ENCODE results near the gene SPTBN1. TPM values are rescaled to one million over a fixed set of nuclear protein-coding genes. Genes with fewer than 3 reads are reported as not detected.

The SPTBN1 gene
- total and polyA plus RNA-seq, 7 experiments from 2014 or later = 43.3 to 207 (median 171) TPM

DNA sequence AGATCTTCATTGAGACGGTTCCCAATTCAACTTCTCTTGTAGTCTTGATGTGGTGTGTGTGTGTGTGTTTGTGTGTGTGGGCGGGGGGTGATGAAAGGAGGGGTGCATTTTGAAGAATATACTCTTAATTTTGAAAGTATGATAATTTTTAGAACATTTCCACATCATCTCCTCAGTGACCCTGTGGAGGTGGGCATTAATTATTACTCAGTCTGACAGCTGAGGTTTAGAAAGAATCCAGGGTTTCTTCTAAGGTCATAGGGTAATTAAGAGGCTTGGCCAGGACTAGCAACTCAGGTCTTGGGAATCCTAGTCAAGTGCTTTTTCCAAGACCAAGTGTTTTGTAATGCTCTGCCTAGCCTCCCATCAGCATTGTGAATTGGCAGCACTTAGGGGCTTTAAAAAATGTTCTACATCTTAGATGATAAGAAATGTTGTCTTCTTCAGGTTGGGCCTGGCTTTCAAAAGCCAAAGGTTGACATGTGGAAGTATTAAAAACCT, 100.5 kb downstream of the SPTBN1 start:
- DNase-seq (no peak), ATAC-seq (no peak)
- ChIA-PET CTCF (interaction anchor here (0.8 kb wide), 1 partner anchor 40 kb away, joined by 5 read pairs; no protein-coding TSS in a partner anchor), POLR2A (interaction anchor here (0.7 to 9.2 kb wide), 3 partner anchors 16 to 454 kb away, joined by 3 to 276 read pairs (median 154); no protein-coding TSS in a partner anchor)
- Mint-ChIP-seq H3K27me3 (no peaks in the 10 kb centered on the region), H3K4me1 (peaks cover 20 to 53% (median 51%) of the 10 kb centered on the region in 7 donors), H3K27ac (peak overlapping the region; percentile 82 to 97 (median 95)), H3K9me3 (no peaks in the 10 kb centered on the region), H3K4me3 (peak overlapping the region; percentile 85 to 100 (median 96)), H3K36me3 (peaks cover 0 to 15% (median 5%) of the 10 kb centered on the region in 5 donors)
- Histone ChIP-seq H3K4me1 (ENCODE audit: control insufficient read depth in 2 of 2, insufficient read depth in 2 of 2, low read length in 2 of 2) (peaks cover 10 to 11% of the 10 kb centered on the region in 2 donors), H3K9me3 (ENCODE audit: control insufficient read depth in 2 of 3, low read length in 3 of 3) (no peaks in the 10 kb centered on the region), H3K27ac (ENCODE audit: low read depth, low read length) (peak overlapping the region; percentile 86), H3K36me3 (ENCODE audit: control insufficient read depth in 2 of 3, insufficient read depth in 3 of 3, low read length in 3 of 3) (peaks cover 0 to 11% (median 0%) of the 10 kb centered on the region in 3 experiments), H3K4me3 (ENCODE audit: low read length) (no peak overlapping the region), H3K27me3 (ENCODE audit: control insufficient read depth in 2 of 2, insufficient read depth in 2 of 2, low read length in 2 of 2) (no peaks in the 10 kb centered on the region)
- intact Hi-C loops (cut with micrococcal nuclease) = loop anchor here (1.0 to 5.0 kb wide), 6 partner anchors 34 to 769 kb away; partner anchors contain the start of genes ASB3 (in 1 of the 2), CLHC1 (in 1 of the 2), ERLEC1 (in 1 of the 2) and RPS27A (in 1 of the 2)

DNA sequence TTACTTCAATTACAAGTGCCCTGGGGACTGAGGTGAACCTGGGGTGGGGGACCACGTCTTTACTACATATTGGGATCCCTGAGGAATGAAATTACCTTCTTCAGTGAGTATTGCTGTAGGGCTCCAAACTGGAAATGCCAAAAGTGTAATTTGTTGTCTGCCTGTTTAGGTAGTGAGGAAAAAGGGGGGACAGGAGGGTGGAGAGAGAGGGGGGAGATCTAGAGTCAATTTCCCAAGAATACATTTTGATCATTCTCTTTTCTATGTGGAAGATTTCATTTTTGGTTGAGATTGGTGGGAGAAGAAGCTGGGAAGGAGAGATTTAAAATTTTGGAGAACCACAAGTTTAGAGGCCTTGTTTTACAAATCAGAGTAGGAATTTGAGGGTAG, 101.1 kb downstream of the SPTBN1 start:
- intact Hi-C loops (cut with micrococcal nuclease) = loop anchor here (1.0 to 5.0 kb wide), 6 partner anchors 35 to 770 kb away; partner anchors contain the start of genes ASB3 (in 1 of the 2), CLHC1 (in 1 of the 2), ERLEC1 (in 1 of the 2) and RPS27A (in 1 of the 2)
- H3K27ac ChIP-seq (ENCODE audit: low read depth, low read length) = peak overlapping the region; percentile 86
- Mint-ChIP-seq H3K4me3 (peak overlapping the region; percentile 85 to 100 (median 96)), H3K9me3 (no peaks in the 10 kb centered on the region), H3K27me3 (no peaks in the 10 kb centered on the region), H3K27ac (peak overlapping the region; percentile 82 to 97 (median 95)), H3K4me1 (peaks cover 25 to 58% (median 54%) of the 10 kb centered on the region in 7 donors), H3K36me3 (peaks cover 0 to 21% (median 5%) of the 10 kb centered on the region in 5 donors)
- no peaks in the 10 kb centered on the region for H3K27me3 ChIP-seq (ENCODE audit: control insufficient read depth in 2 of 2, insufficient read depth in 2 of 2, low read length in 2 of 2)
- H3K4me1 ChIP-seq (ENCODE audit: control insufficient read depth in 2 of 2, insufficient read depth in 2 of 2, low read length in 2 of 2) = peaks cover 10 to 11% of the 10 kb centered on the region in 2 donors
- peak overlapping the region; percentile 94 for H3K4me3 ChIP-seq (ENCODE audit: low read length)
- DNase-seq (no peak), ATAC-seq (no peak)
- no peaks in the 10 kb centered on the region for H3K9me3 ChIP-seq (ENCODE audit: control insufficient read depth in 2 of 3, low read length in 3 of 3)
- CTCF ChIA-PET = interaction anchor here (1.6 to 3.2 kb wide), 2 partner anchors 42 to 62 kb away, joined by 4 to 28 read pairs; no protein-coding TSS in a partner anchor
- POLR2A ChIA-PET = interaction anchor here (1.5 to 9.2 kb wide), 6 partner anchors 9 to 67 kb away, joined by 4 to 276 read pairs (median 42); no protein-coding TSS in a partner anchor
- peaks cover 0 to 11% (median 0%) of the 10 kb centered on the region in 3 experiments for H3K36me3 ChIP-seq (ENCODE audit: control insufficient read depth in 2 of 3, insufficient read depth in 3 of 3, low read length in 3 of 3)

DNA sequence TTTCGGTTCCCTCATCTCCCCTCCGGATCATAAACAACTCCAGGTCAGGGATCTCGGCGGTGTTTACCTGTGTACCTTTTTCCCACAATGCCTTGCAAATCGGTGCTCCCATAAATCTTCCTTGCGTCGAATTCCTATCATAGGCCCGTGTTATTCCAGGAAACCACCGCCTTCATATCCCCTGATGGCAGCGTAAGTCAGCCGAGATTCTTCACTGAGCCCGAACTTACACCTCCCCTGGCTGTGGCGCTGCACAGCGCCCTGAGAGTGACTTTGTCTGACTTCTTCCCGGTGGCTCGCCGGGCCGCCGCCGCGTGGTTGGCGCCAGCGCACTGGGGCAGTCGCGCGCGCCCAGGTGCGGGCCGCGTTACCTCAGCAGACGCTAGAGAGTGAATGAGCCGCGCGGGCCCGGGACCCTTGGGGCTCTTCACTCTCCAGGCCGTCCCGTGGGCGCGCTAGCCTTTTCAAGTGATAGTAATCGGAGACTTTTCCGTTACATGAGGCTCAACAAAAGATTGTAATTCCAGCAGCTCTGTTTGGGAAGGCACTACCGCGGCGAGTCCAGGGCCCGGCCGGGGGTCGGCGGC, 101.6 kb downstream of the SPTBN1 start:
- H3K9me3 Mint-ChIP-seq = no peaks in the 10 kb centered on the region
- peak; percentile 63 to 77 (median 73) for DNase-seq
- CTCF ChIA-PET = interaction anchor here (0.8 to 3.2 kb wide), 17 partner anchors 12 to 147 kb away, joined by 3 to 28 read pairs (median 5); no protein-coding TSS in a partner anchor

DNA sequence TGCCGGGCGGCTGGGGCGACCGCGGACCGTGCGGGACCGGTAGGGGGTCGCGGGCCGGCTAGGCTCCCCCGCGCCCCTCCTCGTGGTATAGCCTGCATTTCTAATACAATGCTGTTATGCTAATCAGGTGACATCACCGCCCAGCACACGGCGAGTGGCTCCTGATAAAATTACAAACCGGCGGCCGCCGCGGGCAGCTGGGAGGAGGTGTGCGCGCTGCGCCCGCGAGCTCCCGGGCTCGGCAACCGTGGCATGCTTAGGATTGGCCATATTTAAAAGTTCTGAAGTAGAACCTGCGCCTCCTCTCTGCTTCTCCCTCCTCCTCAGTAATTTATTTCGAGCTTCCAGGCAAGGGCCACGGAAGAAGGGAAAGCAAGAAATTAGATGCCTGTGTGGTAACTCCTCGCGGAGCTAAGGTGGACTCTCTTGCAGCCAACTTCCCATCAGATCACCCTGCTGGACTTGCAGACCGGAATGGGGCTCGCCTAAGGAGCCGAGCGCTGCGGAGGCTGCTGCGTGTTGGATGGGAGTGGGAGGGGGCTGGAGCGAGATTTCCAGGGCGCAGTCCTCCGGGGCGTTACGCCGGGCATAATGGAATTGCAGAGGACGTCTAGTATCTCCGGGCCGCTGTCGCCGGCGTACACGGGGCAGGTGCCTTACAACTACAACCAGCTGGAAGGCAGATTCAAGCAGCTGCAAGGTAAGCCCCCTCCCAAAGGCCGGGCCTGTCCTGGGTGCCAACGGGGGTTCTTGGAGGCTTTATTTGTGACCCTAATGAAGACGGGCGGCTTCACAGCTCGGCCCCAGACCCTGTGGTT, 102.3 kb downstream of the SPTBN1 start:
- H3K27ac ChIP-seq (ENCODE audit: low read depth, low read length) = peak overlapping the region; percentile 86
- H3K4me3 Mint-ChIP-seq = peak overlapping the region; percentile 86 to 100 (median 98)
- H3K4me1 ChIP-seq (ENCODE audit: control insufficient read depth in 2 of 2, insufficient read depth in 2 of 2, low read length in 2 of 2) = peaks cover 10 to 11% of the 10 kb centered on the region in 2 donors
- ChIA-PET POLR2A (interaction anchor here (0.6 to 9.2 kb wide), 18 partner anchors 10 to 977 kb away, joined by 3 to 276 read pairs (median 6); no protein-coding TSS in a partner anchor), CTCF (interaction anchor here (0.8 to 3.2 kb wide), 25 partner anchors 11 to 147 kb away, joined by 3 to 28 read pairs (median 4); no protein-coding TSS in a partner anchor)
- H3K36me3 ChIP-seq (ENCODE audit: control insufficient read depth in 2 of 3, insufficient read depth in 3 of 3, low read length in 3 of 3) = peaks cover 0 to 11% (median 0%) of the 10 kb centered on the region in 3 experiments
- intact Hi-C loops (cut with micrococcal nuclease) = loop anchor here (1.0 to 5.0 kb wide), 12 partner anchors 16 to 1058 kb away; partner anchors contain the start of genes ASB3 (in 1 of the 2), CLHC1 (in 1 of the 2), EML6 (in 1 of the 2) and ERLEC1 (in 1 of the 2)
- no peaks in the 10 kb centered on the region for H3K27me3 ChIP-seq (ENCODE audit: control insufficient read depth in 2 of 2, insufficient read depth in 2 of 2, low read length in 2 of 2)
- peaks cover 0 to 30% (median 5%) of the 10 kb centered on the region in 5 donors for H3K36me3 Mint-ChIP-seq
- H3K9me3 ChIP-seq (ENCODE audit: control insufficient read depth in 2 of 3, low read length in 3 of 3) = no peaks in the 10 kb centered on the region
- no peaks in the 10 kb centered on the region for H3K27me3 Mint-ChIP-seq
- ATAC-seq (peak; percentile 82), DNase-seq (peak; percentile 48 to 75 (median 64))
- H3K9me3 Mint-ChIP-seq = no peaks in the 10 kb centered on the region
- peaks cover 29 to 65% (median 59%) of the 10 kb centered on the region in 7 donors for H3K4me1 Mint-ChIP-seq
- peak overlapping the region; percentile 90 to 98 (median 96) for H3K27ac Mint-ChIP-seq
- peak overlapping the region; percentile 94 for H3K4me3 ChIP-seq (ENCODE audit: low read length)

More for the DNA sequence above, 101.6 kb downstream of the SPTBN1 start:
- Mint-ChIP-seq H3K27ac (peak overlapping the region; percentile 82 to 97 (median 95)), H3K27me3 (no peaks in the 10 kb centered on the region), H3K36me3 (peaks cover 0 to 26% (median 5%) of the 10 kb centered on the region in 5 donors), H3K4me3 (peak overlapping the region; percentile 85 to 100 (median 96)), H3K4me1 (peaks cover 30 to 62% (median 58%) of the 10 kb centered on the region in 7 donors)
- H3K27ac ChIP-seq (ENCODE audit: low read depth, low read length) = peak overlapping the region; percentile 86
- peaks cover 10 to 11% of the 10 kb centered on the region in 2 donors for H3K4me1 ChIP-seq (ENCODE audit: control insufficient read depth in 2 of 2, insufficient read depth in 2 of 2, low read length in 2 of 2)
- no peaks in the 10 kb centered on the region for H3K27me3 ChIP-seq (ENCODE audit: control insufficient read depth in 2 of 2, insufficient read depth in 2 of 2, low read length in 2 of 2)
- intact Hi-C loops (cut with micrococcal nuclease) = loop anchor here (1.0 to 5.0 kb wide), 16 partner anchors 17 to 1059 kb away; partner anchors contain the start of genes ASB3 (in 1 of the 2), CLHC1 (in 1 of the 2), EML6 (in 1 of the 2) and ERLEC1 (in 1 of the 2)
- no peaks in the 10 kb centered on the region for H3K9me3 ChIP-seq (ENCODE audit: control insufficient read depth in 2 of 3, low read length in 3 of 3)
- H3K4me3 ChIP-seq (ENCODE audit: low read length) = peak overlapping the region; percentile 94
- POLR2A ChIA-PET = interaction anchor here (1.1 to 9.2 kb wide), 12 partner anchors 9 to 77 kb away, joined by 4 to 276 read pairs (median 8); no protein-coding TSS in a partner anchor
- H3K36me3 ChIP-seq (ENCODE audit: control insufficient read depth in 2 of 3, insufficient read depth in 3 of 3, low read length in 3 of 3) = peaks cover 0 to 11% (median 0%) of the 10 kb centered on the region in 3 experiments
- peak; percentile 82 for ATAC-seq

DNA sequence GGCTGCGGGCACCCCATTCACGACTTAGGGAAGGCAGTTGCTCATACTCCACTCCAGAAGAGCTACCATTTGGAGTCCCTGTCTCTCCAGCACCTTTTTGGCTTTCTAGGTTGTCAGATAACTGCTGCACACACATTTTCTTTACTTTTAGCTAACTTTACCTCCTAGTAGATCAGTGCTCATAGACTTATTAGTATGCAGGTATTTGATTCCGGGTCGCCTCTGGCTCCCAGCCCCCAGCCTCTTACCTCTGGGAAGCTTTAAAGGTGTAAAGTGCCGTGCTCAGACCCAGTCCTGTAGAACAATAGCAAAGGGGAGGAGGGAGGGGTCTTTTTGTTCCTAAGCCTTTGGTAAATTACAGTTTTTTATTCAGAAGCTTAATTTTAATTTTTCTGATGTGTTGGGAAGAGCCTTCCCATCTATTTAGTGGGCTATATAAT, 102.9 kb downstream of the SPTBN1 start:
- DNase-seq (peak in 1 of 9 donors; percentile 40), ATAC-seq (peak; percentile 6)
- no peaks in the 10 kb centered on the region for H3K9me3 ChIP-seq (ENCODE audit: control insufficient read depth in 2 of 3, low read length in 3 of 3)
- H3K4me3 Mint-ChIP-seq = peak overlapping the region; percentile 86 to 100 (median 98)
- peaks cover 33 to 63% (median 59%) of the 10 kb centered on the region in 7 donors for H3K4me1 Mint-ChIP-seq
- H3K27ac ChIP-seq (ENCODE audit: low read depth, low read length) = peak overlapping the region; percentile 86
- H3K36me3 ChIP-seq (ENCODE audit: control insufficient read depth in 2 of 3, insufficient read depth in 3 of 3, low read length in 3 of 3) = peaks cover 0 to 11% (median 0%) of the 10 kb centered on the region in 3 experiments
- ChIA-PET POLR2A (interaction anchor here (0.6 to 9.2 kb wide), 18 partner anchors 10 to 1008 kb away, joined by 3 to 276 read pairs (median 6); no protein-coding TSS in a partner anchor), CTCF (interaction anchor here (0.8 to 3.2 kb wide), 21 partner anchors 11 to 146 kb away, joined by 3 to 28 read pairs (median 5); no protein-coding TSS in a partner anchor)
- H3K27ac Mint-ChIP-seq = peak overlapping the region; percentile 90 to 98 (median 96)
- H3K36me3 Mint-ChIP-seq = peaks cover 0 to 34% (median 5%) of the 10 kb centered on the region in 5 donors
- no peaks in the 10 kb centered on the region for H3K27me3 ChIP-seq (ENCODE audit: control insufficient read depth in 2 of 2, insufficient read depth in 2 of 2, low read length in 2 of 2)
- no peaks in the 10 kb centered on the region for H3K27me3 Mint-ChIP-seq
- H3K9me3 Mint-ChIP-seq = no peaks in the 10 kb centered on the region
- peak overlapping the region; percentile 94 for H3K4me3 ChIP-seq (ENCODE audit: low read length)
- H3K4me1 ChIP-seq (ENCODE audit: control insufficient read depth in 2 of 2, insufficient read depth in 2 of 2, low read length in 2 of 2) = peaks cover 11 to 16% of the 10 kb centered on the region in 2 donors
- intact Hi-C loops (cut with micrococcal nuclease) = loop anchor here (2.0 to 5.0 kb wide), 5 partner anchors 46 to 1058 kb away; partner anchors contain the start of genes ASB3 (in 1 of the 2), CLHC1 (in 1 of the 2), ERLEC1 (in 1 of the 2) and PPP4R3B (in 1 of the 2)

All from naive thymus-derived CD4-positive, alpha-beta T cell (primary cell).